DMS79 treated with DMSO at 0.1 percent for 48 hours (cell line): ENCODE results near the gene NEXN.

Experiments
- DNase-seq: peaks from one replicate; lab custom pipeline; 2025; lab: John Stamatoyannopoulos, UW

Gene NEXN

GRCh38 chr1:77888081-77888780, at the start of gene NEXN:
TSS of gene NEXN (plus strand) at chr1:77888624. CDS start at chr1:77916107, 27,483 bp downstream.
- peak; percentile 29 for DNase-seq

DNA sequence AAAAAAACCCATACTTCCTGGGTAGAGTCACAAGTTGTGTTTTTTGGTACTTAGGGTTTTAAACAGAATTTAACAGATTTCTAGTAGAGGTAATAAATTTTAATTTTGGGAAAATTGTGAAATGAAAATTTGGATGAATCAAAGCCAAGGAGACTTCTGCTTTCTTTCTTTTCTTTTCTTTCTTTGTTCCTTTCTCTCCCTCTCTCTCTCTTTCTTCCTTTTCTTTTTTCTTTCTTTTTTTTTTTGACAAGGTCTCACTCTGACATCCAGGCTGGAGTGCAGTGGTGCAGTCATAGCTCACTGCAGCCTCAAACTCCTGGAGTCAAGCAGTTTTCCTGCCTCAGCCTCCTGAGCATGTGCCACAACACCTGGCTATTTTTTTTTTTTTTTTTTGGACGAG, 46.9 kb upstream of the NEXN start:
- DNase-seq: no peak

GRCh38 chr1:77845951-77846350, 42.5 kb upstream of the NEXN start:
- DNase-seq: no peak

DNA sequence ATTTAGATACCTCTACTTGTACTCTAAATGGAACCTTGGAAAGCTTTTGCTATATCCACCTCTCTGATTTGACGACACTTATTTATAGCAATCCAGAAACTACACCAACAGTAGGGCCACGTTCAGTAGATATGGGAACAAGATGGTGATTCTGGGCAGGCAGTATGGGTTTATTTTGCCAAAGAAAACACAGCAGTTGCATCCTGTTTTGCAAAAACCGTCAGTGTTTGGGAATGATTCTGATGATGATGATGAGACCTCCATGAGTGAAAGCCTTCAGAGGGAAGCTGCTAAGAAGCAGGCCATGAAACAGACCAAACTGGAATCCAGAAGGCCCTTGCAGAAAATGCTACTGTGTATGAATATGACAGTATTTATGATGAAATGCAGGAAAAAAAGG, 41.5 kb upstream of the NEXN start:
- DNase-seq: no peak

DNA sequence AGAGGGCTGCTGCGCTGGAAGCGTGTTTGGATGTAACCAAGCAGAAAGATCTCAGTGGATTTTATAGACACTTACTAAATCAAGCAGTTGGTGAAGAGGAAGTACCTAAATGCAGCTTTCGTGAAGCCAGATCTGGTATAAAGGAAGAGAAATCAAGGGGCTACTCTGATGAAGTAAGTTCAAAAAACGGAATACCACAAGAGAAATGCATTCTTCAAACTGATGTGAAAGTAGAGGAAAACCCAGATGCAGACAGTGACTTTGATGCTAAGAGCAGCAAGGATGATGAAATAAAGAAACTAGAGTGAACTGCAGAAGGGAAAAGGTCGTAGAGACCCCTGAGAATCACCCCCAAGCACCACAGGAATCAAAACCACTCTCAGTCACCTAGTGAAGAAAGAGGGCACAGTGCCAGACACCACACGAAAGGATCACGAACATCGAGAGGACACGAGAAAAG, 40.8 kb upstream of the NEXN start:
- DNase-seq: no peak

DNA sequence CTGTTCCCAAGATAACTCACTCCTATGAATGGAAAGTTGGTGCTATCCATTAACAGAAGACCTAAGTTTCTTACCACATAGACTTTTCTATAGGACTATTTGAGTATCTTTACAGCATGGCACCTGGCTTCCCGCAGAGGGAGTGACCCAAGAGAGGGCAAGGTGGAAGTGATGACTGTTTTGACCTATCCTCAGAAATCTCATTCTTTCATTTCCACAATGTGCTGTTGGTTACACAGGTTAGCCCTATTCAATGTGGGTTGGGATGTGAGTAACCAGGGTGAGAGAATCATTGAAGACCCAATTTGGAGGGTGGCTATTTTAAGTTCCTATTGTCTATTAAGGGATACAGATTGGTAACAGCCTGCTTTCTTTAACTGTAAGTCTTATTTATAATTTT, 38.3 kb upstream of the NEXN start:
- DNase-seq: no peak

GRCh38 chr1:77857552-77857951, 30.9 kb upstream of the NEXN start:
- DNase-seq: no peak

- DNase-seq: no peak
Observed at GRCh38 chr1:77858725-77859124, 29.7 kb upstream of the NEXN start.

- no peak for DNase-seq
Observed at GRCh38 chr1:77859248-77859647, 29.2 kb upstream of the NEXN start.

DNA sequence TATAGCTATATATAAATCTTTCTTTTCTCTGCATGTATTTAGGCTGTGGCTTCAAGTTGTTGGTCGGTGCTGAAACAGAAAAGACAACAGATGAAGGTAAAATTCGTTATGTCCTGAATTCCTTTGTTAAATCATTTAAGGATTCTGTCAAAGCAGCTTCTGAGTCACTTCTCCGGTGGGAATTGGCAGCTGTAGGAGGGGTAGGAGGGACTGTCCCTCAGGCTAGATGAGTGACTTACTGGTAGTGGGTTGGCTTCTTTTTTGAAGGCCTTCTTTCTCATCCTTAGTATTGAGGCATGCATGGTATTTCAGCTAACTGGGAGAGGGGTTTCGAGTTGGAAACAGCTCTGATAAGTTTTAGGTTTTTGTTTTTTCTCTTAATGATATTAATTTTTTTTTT, 22.1 kb upstream of the NEXN start:
- no peak for DNase-seq

DNA sequence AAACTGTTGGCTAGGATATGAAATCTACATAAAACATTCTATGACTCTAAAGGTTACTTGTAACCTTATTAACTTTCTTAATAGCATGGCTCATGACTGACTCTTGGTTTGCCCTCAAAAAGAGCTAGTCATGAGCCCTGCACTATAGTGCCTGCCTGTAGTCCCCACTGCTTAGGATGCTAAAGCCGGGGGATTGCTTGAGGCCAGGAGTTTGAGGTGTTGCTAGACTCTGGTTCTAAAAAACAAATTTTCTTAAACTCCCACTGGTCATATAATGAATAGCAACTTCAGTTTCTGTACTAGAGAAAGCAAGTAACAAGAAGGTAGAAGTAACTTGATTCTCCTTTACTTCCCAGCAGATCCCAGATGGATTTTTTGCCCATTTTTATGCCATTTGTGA, 15.8 kb upstream of the NEXN start:
- DNase-seq: no peak

GRCh38 chr1:77873461-77873860, 15.0 kb upstream of the NEXN start:
- DNase-seq: no peak

DNA sequence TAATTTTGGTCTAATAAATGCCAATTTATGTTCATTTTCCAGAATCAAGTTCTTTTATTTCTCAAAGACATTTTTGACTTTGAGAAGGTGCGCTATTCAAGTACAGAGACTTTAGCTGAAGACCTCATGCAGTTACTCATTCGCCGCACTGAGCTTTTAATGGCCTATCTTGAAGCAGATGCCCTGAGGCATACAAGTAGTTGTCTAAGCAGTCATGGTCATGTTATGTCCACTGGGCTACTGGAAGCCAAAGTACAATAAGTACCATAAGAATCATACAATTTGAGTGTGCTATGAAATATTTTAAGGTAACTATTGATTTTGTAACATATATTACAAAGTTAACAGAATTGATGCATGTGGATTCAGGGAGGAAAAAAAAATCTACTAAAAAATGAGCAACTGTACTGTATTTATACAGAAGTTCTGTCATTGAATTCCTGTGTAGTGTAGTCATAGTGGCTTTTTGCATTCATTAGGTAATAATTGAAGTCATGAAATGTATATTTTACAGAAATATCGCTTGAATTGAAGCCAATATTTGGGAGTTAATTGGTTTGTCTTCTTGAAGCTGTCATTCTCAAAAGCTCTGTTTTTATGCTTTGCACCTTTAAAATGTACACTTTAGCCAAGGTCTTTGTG, 13.5 kb upstream of the NEXN start:
- DNase-seq: no peak

DNA sequence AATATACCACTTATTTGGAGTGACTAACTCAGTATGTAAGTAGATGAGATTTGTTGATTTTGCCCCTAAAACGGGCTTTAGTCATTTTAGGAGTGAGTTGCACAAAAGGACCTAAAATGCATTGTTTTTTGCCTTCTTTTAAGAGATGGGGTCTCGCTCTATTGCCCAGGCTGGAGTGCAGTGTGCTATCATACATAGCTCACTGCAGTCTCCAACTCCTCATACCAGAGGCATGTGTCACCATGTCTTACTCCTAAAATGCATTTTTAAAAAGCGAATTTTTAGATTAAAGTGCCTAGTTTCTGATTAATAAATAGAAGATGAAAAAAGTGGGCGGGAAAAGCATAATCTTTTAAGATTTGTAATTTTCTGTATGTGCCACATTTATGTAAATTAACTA, 11.5 kb upstream of the NEXN start:
- DNase-seq: no peak

DNA sequence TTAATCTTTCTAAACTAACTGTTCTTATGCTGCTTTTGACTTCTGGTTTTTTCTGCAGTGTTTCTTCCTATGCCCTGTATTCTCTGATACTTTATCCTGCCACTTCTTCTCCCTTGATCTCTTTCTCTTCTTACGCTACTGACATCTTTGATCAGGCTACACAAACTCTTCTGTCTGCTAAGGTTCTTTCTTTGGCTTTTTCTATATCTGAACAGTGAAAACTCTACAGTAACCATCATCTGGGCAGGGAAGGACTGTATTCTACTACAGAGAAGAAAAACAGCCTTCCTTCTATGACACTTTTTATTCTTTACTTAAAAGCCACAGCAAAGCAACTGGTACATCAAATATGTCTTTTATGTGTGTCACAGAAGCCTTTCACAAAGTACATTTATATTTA, 7.4 kb upstream of the NEXN start:
- DNase-seq: no peak

DNA sequence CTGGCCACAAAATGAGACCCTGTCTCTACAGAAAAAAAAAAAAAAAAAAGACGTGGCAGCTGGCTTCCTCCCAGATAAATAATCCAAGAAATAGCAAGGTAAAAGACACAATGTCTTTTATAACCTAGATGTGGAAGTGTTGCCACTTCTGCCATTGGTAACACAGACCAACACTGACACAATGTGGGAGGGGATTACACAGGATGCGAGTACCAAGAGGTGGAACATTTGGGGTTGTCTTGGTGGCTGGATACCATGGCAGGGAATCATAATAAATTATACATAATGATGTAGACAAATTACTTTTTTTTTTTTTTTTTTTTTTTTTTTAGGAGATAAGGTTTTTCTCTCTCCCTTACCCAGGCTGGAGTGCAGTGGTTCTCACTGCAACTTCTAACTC, 6.0 kb upstream of the NEXN start:
- DNase-seq: no peak

GRCh38 chr1:77888781-77889642, 588 bp downstream of the NEXN start:
- DNase-seq: peak; percentile 29

GRCh38 chr1:77889671-77890070, 1.2 kb downstream of the NEXN start:
- DNase-seq: no peak

- DNase-seq: no peak
Observed at GRCh38 chr1:77891200-77891599, 2.8 kb downstream of the NEXN start.

DNA sequence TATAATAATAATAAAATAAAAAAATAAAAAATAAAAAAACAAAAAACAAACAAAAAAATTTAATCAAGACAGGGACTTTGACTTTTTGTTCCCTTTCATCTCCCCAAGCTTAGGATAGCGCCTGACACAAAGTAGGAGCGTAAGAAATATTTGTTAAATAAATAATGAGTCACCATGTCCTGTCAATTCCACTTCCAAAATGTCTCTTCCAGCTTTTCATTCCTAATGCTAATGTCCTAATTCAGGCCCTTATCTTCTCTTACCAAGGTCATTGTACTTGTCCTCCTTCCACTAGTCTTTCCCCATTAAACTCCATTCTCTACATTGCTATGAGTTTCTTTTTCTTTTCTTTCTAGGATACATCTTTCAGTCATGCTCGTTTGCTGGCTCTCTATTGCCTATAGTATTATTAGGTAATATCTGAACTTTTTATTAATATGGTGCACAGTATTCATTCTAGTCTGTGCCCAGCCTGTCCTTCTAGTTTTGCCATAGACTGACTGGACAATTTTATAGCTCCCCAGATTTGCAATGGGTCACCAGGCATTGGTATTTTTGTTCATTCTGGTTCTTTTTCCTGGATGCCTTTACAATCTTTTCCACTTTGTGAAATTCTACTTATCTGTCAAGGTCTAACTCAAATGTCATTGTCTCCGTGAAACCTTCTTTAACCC, 11.4 kb downstream of the NEXN start:
- no peak for DNase-seq

GRCh38 chr1:77900687-77901293, 12.4 kb downstream of the NEXN start:
- peak; percentile 36 for DNase-seq

- DNase-seq: no peak
Observed at GRCh38 chr1:77905603-77906002, 17.2 kb downstream of the NEXN start.
